IMR-90 (cell line): Measurements from ENCODE around the gene ATP12A.

Experiments used
- CEBPB ChIP-seq: IDR thresholded peaks from 2 replicates; pipeline ENCODE4 v1.6.1; 2012; ENCODE audit warnings: low read depth, low read length, improper control_type of control experiment
- CHD1 ChIP-seq: IDR thresholded peaks from 2 replicates; pipeline ENCODE4 v1.6.1; 2012; ENCODE audit warnings: low read depth, low read length, improper control_type of control experiment
- CTCF ChIP-seq: conservative IDR thresholded peaks from 2 replicates; pipeline ENCODE4 v1.5.1; 2012; ENCODE audit warnings: mild to moderate bottlenecking, low read depth, low read length, improper control_type of control experiment
- ELK1 ChIP-seq: fragments of 150-350 bp; IDR thresholded peaks from 2 replicates; pipeline ENCODE4 v1.6.1; 2016; ENCODE audit warnings: low read depth, mild to moderate bottlenecking, low read length, moderate library complexity, borderline replicate concordance
- FOS ChIP-seq: fragments of 150-350 bp; IDR thresholded peaks from 2 replicates; pipeline ENCODE4 v1.6.1; 2016; ENCODE audit warnings: low read depth, low read length
- MAFK ChIP-seq: IDR thresholded peaks from 2 replicates; pipeline ENCODE4 v1.6.1; 2012; ENCODE audit warnings: low read depth, low read length, improper control_type of control experiment
- MXI1 ChIP-seq: IDR thresholded peaks from 2 replicates; pipeline ENCODE4 v1.6.1; 2012; ENCODE audit warnings: low read depth, mild to moderate bottlenecking, low read length, moderate library complexity, borderline replicate concordance
- NFE2L2 ChIP-seq: fragments of 150-350 bp; IDR thresholded peaks from 2 replicates; pipeline ENCODE4 v1.6.1; 2016; ENCODE audit warnings: low read depth, mild to moderate bottlenecking, low read length
- POLR2A ChIP-seq: IDR thresholded peaks from 2 replicates; pipeline ENCODE4 v1.6.1; 2012; ENCODE audit warnings: mild to moderate bottlenecking, low read depth, low read length
- RAD21 ChIP-seq: IDR thresholded peaks from 2 replicates; pipeline ENCODE4 v1.6.1; 2012; ENCODE audit warnings: low read length, improper control_type of control experiment
- RFX5 ChIP-seq: IDR thresholded peaks from 2 replicates; pipeline ENCODE4 v1.8.0; 2012; ENCODE audit warnings: low read depth, mild to moderate bottlenecking, low read length, moderate library complexity
- SMC3 ChIP-seq: fragments of 150-350 bp; IDR thresholded peaks from 2 replicates; pipeline ENCODE4 v1.6.1; 2016; ENCODE audit warnings: low read depth, mild to moderate bottlenecking, antibody characterized with exemption, low read length, moderate library complexity
- TF ChIP-seq, protein P1 (sequence below): fragments of 150-350 bp; IDR thresholded peaks from 2 replicates; pipeline ENCODE4 v1.6.1; 2017; ENCODE audit warnings: mild to moderate bottlenecking, antibody characterized with exemption, low read length, low read depth

- TF ChIP-seq CTCF = no peak
- TF ChIP-seq POLR2A = no peak
- no peak for TF ChIP-seq CHD1
- TF ChIP-seq FOS = no peak
- TF ChIP-seq SMC3 = no peak
- no peak for TF ChIP-seq RAD21
- no peak for TF ChIP-seq RFX5
- TF ChIP-seq MXI1 = no peak
- TF ChIP-seq, protein P1, sequence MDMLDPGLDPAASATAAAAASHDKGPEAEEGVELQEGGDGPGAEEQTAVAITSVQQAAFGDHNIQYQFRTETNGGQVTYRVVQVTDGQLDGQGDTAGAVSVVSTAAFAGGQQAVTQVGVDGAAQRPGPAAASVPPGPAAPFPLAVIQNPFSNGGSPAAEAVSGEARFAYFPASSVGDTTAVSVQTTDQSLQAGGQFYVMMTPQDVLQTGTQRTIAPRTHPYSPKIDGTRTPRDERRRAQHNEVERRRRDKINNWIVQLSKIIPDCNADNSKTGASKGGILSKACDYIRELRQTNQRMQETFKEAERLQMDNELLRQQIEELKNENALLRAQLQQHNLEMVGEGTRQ = no peak
- TF ChIP-seq ELK1 = no peak
- TF ChIP-seq CEBPB = no peak
- TF ChIP-seq MAFK = no peak
- TF ChIP-seq NFE2L2 = no peak
Measured at GRCh38 chr13:24650161-24650560, 30.0 kb upstream of the ATP12A start.
